ENCODE results near the gene STXBP3. TPM values are rescaled to one million over a fixed set of nuclear protein-coding genes. Genes with fewer than 3 reads are reported as not detected.
A peak's percentile ranks its signal among the peaks of the same experiment; 100 is the strongest.

The STXBP3 gene
- total and polyA plus RNA-seq, 9 of the 15 experiments (the other 6 are each of a cell fraction or from before 2014, with no cell fraction given), result 32.5 to 52.5 (median 39.2) TPM

- TF ChIP-seq CEBPZ (IDR thresholded peaks at IDR 0.05; ENCODE audit: borderline replicate concordance, low read depth, low read length) (no peak), RBBP5 (IDR thresholded peaks at IDR 0.05; ENCODE audit: borderline replicate concordance, insufficient read depth, low read length, poor library complexity, severe bottlenecking) (no peak), GABPA (tag; conservative IDR thresholded peaks at IDR 0.05; ENCODE audit: low read depth) (0 out of 2 replicates have a peak, but pooled peaks have one; percentile 35), MNT (conservative IDR thresholded peaks at IDR 0.05) (peak in 1 of 2 experiments; percentile 34; a peak in 1 of 4 replicates), RBM22 (IDR thresholded peaks at IDR 0.05; ENCODE audit: low read depth, low read length, poor library complexity, severe bottlenecking) (no peak), FOXM1 (IDR thresholded peaks at IDR 0.05; ENCODE audit: low read depth) (0 out of 2 replicates have a peak, but pooled peaks have one; percentile 14), FOXM1 (CRISPR knock-in tag; IDR thresholded peaks at IDR 0.05; ENCODE audit: low read depth) (no peak), YY1 (IDR thresholded peaks at IDR 0.05; ENCODE audit: borderline replicate concordance in 1 of 3, control insufficient read depth in 1 of 3, extremely low read depth in 1 of 3, insufficient read depth in 3 of 3, insufficient read length in 1 of 3, insufficient replicate concordance in 2 of 3, low read depth in 1 of 3, low read length in 2 of 3) (peak in 1 of 3 experiments; percentile 62), PML (IDR thresholded peaks at IDR 0.05; ENCODE audit: low read length) (no peak), STAT6 (CRISPR knock-in tag; IDR thresholded peaks at IDR 0.05) (no peak), NKRF (IDR thresholded peaks at IDR 0.05; ENCODE audit: borderline replicate concordance) (no peak), USF1 (CRISPR knock-in tag; IDR thresholded peaks at IDR 0.05) (peak; percentile 90), RFX1 (IDR thresholded peaks at IDR 0.05) (peak; percentile 66), NCOA4 (IDR thresholded peaks at IDR 0.05; ENCODE audit: partially characterized antibody) (no peak)
These were observed 69.8 kb downstream of the STXBP3 start (continued) for GRCh38 chr1:108816049-108816893.
